ENCODE measurements around the gene STOML2. TPM values are rescaled to one million over a fixed set of nuclear protein-coding genes. Genes with fewer than 3 reads are reported as not detected.

STOML2 gene
- total RNA-seq, 1 experiment from 2014 or later, result 209 TPM

DNA sequence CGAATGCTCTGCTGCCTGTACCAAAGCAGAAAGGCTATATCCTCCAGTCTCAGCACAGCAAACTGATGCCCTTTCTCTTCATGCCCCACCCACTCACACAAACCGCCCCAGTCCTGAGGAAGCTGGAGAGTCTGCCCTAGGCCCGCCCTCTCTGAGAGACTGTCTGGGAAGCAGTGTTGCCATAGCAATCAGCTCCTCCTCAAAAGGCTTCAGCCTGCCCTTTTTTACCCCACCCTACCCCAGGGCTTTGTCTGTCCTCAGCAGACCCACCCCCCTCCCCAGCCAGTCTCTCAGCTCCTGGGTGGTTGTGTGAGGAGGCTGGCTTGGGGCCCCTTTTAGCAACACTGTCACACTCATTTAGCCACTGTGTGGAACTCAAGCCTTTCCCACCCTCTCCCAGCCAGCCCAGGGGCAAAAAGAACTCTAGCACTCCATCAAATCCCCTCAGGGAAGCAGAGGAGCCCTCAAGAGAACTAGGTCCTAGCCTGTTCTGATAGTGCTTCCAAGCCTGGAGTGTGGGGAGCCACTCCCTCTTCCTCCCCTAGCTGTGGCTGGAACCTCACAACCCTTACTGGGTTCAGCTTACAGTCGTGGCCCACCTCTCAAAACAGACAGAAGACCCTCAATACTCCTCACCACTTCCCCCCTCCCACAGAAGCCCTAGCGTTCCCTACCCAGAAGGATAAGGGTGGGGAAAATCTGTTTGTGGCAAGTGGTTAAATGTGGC is 11.3 kb upstream of the STOML2 start:
- Mint-ChIP-seq H3K4me1 (ENCODE audit: insufficient read depth, unreplicated experiment) (peaks cover 55% of the 10 kb centered on the region), H3K4me3 (ENCODE audit: unreplicated experiment) (peak overlapping the region; percentile 88), H3K9me3 (ENCODE audit: unreplicated experiment) (no peaks in the 10 kb centered on the region), H3K27ac (ENCODE audit: low read depth, unreplicated experiment) (peak overlapping the region; percentile 61), H3K36me3 (ENCODE audit: insufficient read depth, unreplicated experiment) (peaks cover 8% of the 10 kb centered on the region), H3K27me3 (ENCODE audit: insufficient read depth, unreplicated experiment) (no peaks in the 10 kb centered on the region)
- CTCF ChIA-PET, result interaction anchor here (0.6 to 4.7 kb wide), 8 partner anchors 18 to 498 kb away, joined by 3 to 31 read pairs (median 4); partner anchors contain the start of gene PIGO
- TF ChIP-seq, protein P1, sequence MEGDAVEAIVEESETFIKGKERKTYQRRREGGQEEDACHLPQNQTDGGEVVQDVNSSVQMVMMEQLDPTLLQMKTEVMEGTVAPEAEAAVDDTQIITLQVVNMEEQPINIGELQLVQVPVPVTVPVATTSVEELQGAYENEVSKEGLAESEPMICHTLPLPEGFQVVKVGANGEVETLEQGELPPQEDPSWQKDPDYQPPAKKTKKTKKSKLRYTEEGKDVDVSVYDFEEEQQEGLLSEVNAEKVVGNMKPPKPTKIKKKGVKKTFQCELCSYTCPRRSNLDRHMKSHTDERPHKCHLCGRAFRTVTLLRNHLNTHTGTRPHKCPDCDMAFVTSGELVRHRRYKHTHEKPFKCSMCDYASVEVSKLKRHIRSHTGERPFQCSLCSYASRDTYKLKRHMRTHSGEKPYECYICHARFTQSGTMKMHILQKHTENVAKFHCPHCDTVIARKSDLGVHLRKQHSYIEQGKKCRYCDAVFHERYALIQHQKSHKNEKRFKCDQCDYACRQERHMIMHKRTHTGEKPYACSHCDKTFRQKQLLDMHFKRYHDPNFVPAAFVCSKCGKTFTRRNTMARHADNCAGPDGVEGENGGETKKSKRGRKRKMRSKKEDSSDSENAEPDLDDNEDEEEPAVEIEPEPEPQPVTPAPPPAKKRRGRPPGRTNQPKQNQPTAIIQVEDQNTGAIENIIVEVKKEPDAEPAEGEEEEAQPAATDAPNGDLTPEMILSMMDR (IDR thresholded peaks at IDR 0.05; ENCODE audit: unreplicated experiment), result no peak
- POLR2A ChIA-PET, result interaction anchor here (0.6 to 8.9 kb wide), 23 partner anchors 12 to 784 kb away, joined by 3 to 97 read pairs (median 4); partner anchors contain the start of genes CCDC107, FANCG, PIGO and RMRP
- intact Hi-C loops (cut with micrococcal nuclease), result loop anchor here (5.0 to 10.0 kb wide), 2 partner anchors 491 to 618 kb away; partner anchors contain the start of genes CREB3, TESK1 and TLN1
- TSS peak; percentile 86 for BruUV-seq (replicated peaks)
- peak; percentile 93 for DNase-seq (ENCODE audit: unreplicated experiment)

DNA sequence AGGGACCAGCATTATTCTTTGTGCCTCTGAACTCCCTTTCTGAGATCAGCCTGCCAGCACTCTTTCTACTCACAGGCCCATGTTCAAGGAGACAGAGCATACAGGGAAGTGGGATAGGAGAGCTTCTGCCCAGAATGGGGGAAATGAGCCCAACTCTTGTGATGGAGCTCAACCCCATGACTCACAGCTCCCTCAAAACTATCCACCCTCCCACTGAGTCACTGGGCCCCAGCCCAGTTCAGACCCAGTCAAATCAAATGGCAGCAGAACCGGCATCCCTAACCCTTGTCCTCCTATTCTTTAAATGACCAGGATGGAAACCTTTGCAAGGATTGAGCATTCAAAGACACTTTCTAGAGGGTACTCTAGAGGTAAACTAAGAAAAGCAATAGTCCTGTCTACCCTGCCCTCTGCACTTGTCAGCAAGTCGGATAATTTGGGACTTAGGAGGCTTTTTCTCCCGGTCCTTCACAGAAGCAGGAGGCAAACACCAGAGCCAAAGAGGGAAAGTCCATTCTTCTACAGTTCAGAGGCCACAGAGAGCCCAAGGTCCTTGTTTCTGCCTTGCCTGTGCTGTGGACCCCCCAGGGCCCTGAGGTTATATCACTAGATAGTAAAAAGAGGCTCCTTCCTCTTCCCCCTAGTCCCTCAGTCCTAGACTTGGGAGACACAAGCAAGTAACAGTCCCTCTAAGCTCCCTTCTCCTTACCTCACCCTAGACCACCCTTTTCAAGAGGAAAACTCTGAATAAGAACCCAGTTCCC is 9.5 kb upstream of the STOML2 start:
- BruUV-seq (replicated peaks), result no TSS peak
- peaks cover 56% of the 10 kb centered on the region for H3K4me1 Mint-ChIP-seq (ENCODE audit: insufficient read depth, unreplicated experiment)
- DNase-seq (ENCODE audit: unreplicated experiment), result peak; percentile 35
- TF ChIP-seq, protein P1 (IDR thresholded peaks at IDR 0.05; ENCODE audit: unreplicated experiment), result no peak
- no peaks in the 10 kb centered on the region for H3K9me3 Mint-ChIP-seq (ENCODE audit: unreplicated experiment)
- no peaks in the 10 kb centered on the region for H3K27me3 Mint-ChIP-seq (ENCODE audit: insufficient read depth, unreplicated experiment)
- H3K36me3 Mint-ChIP-seq (ENCODE audit: insufficient read depth, unreplicated experiment), result peaks cover 22% of the 10 kb centered on the region
- POLR2A ChIA-PET, result interaction anchor here (0.5 to 8.9 kb wide), 10 partner anchors 10 to 620 kb away, joined by 3 to 97 read pairs (median 4); partner anchors contain the start of genes CCDC107, CREB3, FANCG and RMRP
- H3K4me3 Mint-ChIP-seq (ENCODE audit: unreplicated experiment), result peak overlapping the region; percentile 87
- peak overlapping the region; percentile 96 for H3K27ac Mint-ChIP-seq (ENCODE audit: low read depth, unreplicated experiment)
- CTCF ChIA-PET, result interaction anchor here (0.6 to 3.0 kb wide), 5 partner anchors 9 to 618 kb away, joined by 3 to 23 read pairs (median 4); partner anchors contain the start of genes PIGO and STOML2
- intact Hi-C loops (cut with micrococcal nuclease), result loop anchor here (5.0 to 10.0 kb wide), 2 partner anchors 492 to 620 kb away; partner anchors contain the start of genes CREB3, TESK1 and TLN1

DNA sequence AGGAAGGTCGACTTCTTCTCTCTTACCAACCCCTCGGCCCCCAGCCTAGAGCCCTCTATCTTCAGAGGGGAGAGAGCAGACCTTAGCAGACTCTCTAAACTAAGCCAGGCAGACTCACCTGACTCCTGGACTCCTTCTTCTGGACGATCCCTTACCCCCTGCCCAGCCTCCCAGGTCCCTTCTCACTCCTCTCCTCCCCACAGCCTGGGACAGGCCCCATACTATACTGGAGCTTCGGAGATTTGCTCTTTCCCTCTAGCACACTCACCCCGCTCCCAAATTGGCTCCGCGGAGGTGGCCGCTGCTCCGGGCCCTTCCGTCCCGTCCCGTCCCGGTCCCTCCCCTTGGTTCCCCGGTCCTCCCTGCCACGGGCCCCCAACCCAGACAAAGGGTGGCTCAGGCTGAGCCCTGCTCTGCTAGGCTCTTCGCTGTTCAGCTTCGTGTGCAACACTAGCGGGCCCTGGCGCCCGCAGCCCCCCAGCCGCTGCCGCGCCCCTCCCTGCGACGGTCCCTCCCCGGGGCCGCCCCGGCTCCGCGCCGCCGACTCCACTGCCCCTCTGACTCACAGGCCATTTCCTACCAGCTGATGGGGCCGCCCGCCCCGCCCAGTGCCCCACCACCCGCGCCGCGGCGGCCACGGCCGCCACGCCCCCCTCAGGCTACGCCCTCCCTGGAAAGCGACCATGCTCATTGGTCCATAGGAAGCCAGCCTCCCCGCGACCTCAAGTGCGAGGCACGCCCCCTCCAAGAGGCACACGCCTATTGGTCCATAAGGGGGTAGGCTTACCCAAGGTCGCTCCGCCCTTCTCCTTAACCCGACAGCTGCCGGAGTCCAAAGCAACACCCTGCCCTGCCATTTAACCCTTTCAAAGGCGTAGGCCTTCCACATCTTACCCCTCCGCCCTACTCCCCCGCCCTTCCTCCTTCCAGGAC is 8.3 kb upstream of the STOML2 start:
- ChIA-PET CTCF (interaction anchor here (1.3 to 3.0 kb wide), 3 partner anchors 8 to 16 kb away, joined by 4 to 23 read pairs (median 8); partner anchors contain the start of genes PIGO and STOML2), POLR2A (interaction anchor here (0.7 to 8.9 kb wide), 13 partner anchors 9 to 621 kb away, joined by 3 to 97 read pairs (median 4); partner anchors contain the start of genes CCDC107, CREB3, FANCG and RMRP)
- Mint-ChIP-seq H3K4me1 (ENCODE audit: insufficient read depth, unreplicated experiment) (peaks cover 50% of the 10 kb centered on the region), H3K27me3 (ENCODE audit: insufficient read depth, unreplicated experiment) (no peaks in the 10 kb centered on the region), H3K36me3 (ENCODE audit: insufficient read depth, unreplicated experiment) (peaks cover 34% of the 10 kb centered on the region), H3K4me3 (ENCODE audit: unreplicated experiment) (peak overlapping the region; percentile 87), H3K9me3 (ENCODE audit: unreplicated experiment) (no peaks in the 10 kb centered on the region), H3K27ac (ENCODE audit: low read depth, unreplicated experiment) (peak overlapping the region; percentile 96)
- no TSS peak for BruUV-seq (replicated peaks)
- intact Hi-C loops (cut with micrococcal nuclease), result loop anchor here (2.0 to 10.0 kb wide), 3 partner anchors 14 to 621 kb away; partner anchors contain the start of genes CREB3, PIGO, TESK1 and TLN1
- DNase-seq (ENCODE audit: unreplicated experiment), result peak; percentile 98
- TF ChIP-seq, protein P1 (IDR thresholded peaks at IDR 0.05; ENCODE audit: unreplicated experiment), result no peak
